ENCODE data around the gene ZMYND10.

ZMYND10 gene

GRCh38 chr3:50370594-50370993, 25.1 kb upstream of the ZMYND10 start:
- DNase-seq: peak; percentile 76

- no peak for DNase-seq
Observed at GRCh38 chr3:50369012-50369670, 23.6 kb upstream of the ZMYND10 start.

GRCh38 chr3:50365842-50366220, 20.3 kb upstream of the ZMYND10 start:
- DNase-seq: no peak

GRCh38 chr3:50365080-50365841, 19.7 kb upstream of the ZMYND10 start:
- peak; percentile 87 for DNase-seq

- DNase-seq: peak; percentile 59
Observed at GRCh38 chr3:50364573-50365079, 19.1 kb upstream of the ZMYND10 start.

GRCh38 chr3:50359760-50360110, 14.2 kb upstream of the ZMYND10 start:
- DNase-seq: no peak

GRCh38 chr3:50358911-50359759, 13.6 kb upstream of the ZMYND10 start, which contains the start of gene TMEM115:
TMEM115 (minus strand) TSS chr3:50359521; CDS start chr3:50359063, 458 bp downstream.
- DNase-seq: peak; percentile 99

- no peak for DNase-seq
Observed at GRCh38 chr3:50358355-50358910, 12.9 kb upstream of the ZMYND10 start.

GRCh38 chr3:50357481-50357880, 11.9 kb upstream of the ZMYND10 start:
- no peak for DNase-seq

- DNase-seq: no peak
Observed at GRCh38 chr3:50356553-50356952, 11.0 kb upstream of the ZMYND10 start.

GRCh38 chr3:50355829-50356552, 10.5 kb upstream of the ZMYND10 start:
- DNase-seq: no peak

GRCh38 chr3:50354850-50355249, 9.3 kb upstream of the ZMYND10 start:
- no peak for DNase-seq

- DNase-seq: no peak
Observed at GRCh38 chr3:50354186-50354764, 8.7 kb upstream of the ZMYND10 start.

GRCh38 chr3:50353245-50354004, 7.9 kb upstream of the ZMYND10 start:
- DNase-seq: no peak

- no peak for DNase-seq
Observed at GRCh38 chr3:50352781-50353180, 7.2 kb upstream of the ZMYND10 start.

GRCh38 chr3:50351323-50351697, 5.8 kb upstream of the ZMYND10 start:
- no peak for DNase-seq

- peak; percentile 96 for DNase-seq
Observed at GRCh38 chr3:50350527-50351322, 5.2 kb upstream of the ZMYND10 start, which contains the start of the genes CYB561D2 and NPRL2. CYB561D2 (plus strand) TSS chr3:50350862; CDS start chr3:50351434, 572 bp downstream. NPRL2 (minus strand) TSS chr3:50350775; CDS start chr3:50350652, 123 bp downstream.

GRCh38 chr3:50350213-50350526, 4.6 kb upstream of the ZMYND10 start:
- no peak for DNase-seq

GRCh38 chr3:50347187-50347813, 1.8 kb upstream of the ZMYND10 start:
- peak; percentile 75 for DNase-seq

GRCh38 chr3:50345008-50345407, 524 bp downstream of the ZMYND10 start:
- no peak for DNase-seq
